HG03565 (cell line): ENCODE measurements around the gene SLC39A6.
"Not testable (repeated sequence)": the region's sequence is repeated elsewhere in the genome, so short reads cannot be mapped to it uniquely, and the experiment has no call there.

Experiments used
- ATAC-seq: cut with Tn5 transposase; IDR thresholded peaks from one replicate; pipeline ENCODE4 v1.9.1; 2021; ENCODE audit warnings: mild to moderate bottlenecking, moderate library complexity; ENCODE audit not compliant: unreplicated experiment

The SLC39A6 gene

DNA sequence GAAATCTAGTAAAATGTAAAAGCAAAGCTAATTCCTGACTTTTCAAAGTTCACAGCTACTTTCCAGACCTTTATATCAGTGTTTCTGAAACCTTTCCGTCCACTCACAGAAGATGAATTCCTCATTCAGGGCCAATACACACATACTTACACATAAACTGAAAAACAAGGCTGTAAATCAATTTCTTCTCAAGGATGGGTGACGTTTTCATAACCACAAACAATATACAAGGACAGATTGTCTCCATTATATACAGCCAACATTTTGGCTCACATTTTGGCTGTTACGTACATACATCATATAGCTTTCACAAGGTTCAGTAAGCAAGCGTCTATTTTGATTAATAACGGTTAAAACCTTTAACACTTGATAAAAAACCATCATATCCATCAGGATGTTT, 63.1 kb downstream of the SLC39A6 start:
- ATAC-seq, result no peak

DNA sequence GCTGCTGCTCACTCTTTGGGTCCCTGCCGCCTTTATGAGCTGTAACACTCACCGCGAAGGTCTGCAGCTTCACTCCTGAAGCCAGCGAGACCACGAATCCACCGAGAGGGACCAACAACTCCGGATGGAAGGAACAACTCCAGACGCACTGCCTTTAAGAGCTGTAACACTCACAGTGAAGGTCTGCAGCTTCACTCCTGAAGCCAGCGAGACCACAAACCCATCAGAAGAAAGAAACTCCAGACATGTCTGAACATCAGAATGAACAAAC, 64.4 kb downstream of the SLC39A6 start:
- ATAC-seq, result not testable (repeated sequence)

DNA sequence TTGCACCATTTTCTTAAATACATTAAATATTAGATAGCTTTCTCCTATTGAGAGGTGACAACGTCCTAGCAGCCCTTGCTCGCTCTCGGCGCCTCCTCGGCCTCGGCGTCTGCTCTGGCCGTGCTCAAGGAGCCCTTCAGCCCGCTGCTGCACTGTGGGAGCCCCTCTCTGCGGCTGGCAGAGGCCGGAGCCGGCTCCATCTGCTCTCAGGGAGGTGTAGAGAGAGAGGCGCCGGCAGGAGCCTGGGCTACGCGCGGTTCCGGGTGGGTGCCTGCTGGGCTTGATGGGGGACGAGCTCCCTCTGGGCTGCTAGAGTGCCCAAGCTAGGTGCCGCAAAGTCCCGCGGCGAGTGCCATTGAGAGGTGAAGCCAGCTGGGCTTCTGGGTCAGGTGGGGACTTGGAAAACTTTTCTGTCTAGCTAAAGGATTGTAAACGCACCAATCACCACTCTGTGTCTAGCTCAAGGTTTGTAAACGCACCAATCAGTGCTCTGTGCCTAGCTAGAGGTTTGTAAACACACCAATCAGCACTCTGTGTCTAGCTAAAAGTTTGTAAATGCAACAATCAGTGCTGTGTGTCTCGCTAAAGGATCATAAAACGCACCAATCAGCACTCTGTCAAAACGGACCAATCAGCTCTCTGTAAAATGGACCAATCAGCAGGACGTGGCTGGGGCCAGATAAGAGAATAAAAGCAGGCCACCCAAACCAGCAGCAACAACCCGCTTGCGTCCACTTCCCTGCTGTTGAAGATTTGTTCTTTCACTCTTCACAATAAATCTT, 64.9 kb downstream of the SLC39A6 start:
- ATAC-seq, result no peak

DNA sequence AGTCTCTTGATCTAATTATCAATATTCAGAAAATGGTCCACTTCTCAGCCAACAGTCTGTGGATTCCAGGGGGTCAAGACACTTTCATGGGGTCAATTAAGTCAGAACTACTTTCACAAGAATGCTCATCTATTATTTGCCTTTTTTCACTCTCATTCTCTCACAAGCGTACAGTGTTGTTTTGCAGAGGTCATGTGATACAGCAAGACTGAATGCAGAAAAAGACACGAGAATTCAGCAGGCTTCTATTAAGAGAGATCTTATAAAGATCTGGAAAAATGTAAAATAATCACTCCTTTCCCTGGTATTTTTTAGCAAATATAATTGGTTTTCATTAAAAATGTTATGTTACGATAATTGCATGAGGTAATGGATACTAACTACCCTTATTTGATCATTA, 70.5 kb downstream of the SLC39A6 start:
- no peak for ATAC-seq
